Liver (tissue), 9 donors: ENCODE measurements around the gene MPZL2. TPM values are rescaled to one million over a fixed set of nuclear protein-coding genes. Genes with fewer than 3 reads are reported as not detected.

Experiments
- DNase-seq: peaks from one replicate; pipeline ENCODE4 v3.0.0-alpha.2; 2017; ENCODE audit warnings: low spot score
- H3K27ac ChIP-seq, 2 donors: one replicate each; pipeline ENCODE4 v1.7.0; 2013; ENCODE audit warnings: inconsistent platforms in 2 of 2, low read length in 2 of 2, control low read depth in 1 of 2, low read depth in 1 of 2, mild to moderate bottlenecking in 1 of 2
- H3K27me3 ChIP-seq, 4 donors: one replicate each; pipeline versions ENCODE4 v1.6.1 to v1.7.0; 2013; ENCODE audit warnings: low read length in 3 of 4, inconsistent platforms in 1 of 4, mild to moderate bottlenecking in 1 of 4, moderate library complexity in 1 of 4; ENCODE audit not compliant: control insufficient read depth in 4 of 4, insufficient read depth in 4 of 4
- H3K36me3 ChIP-seq, 4 donors: one replicate each; pipeline versions ENCODE4 v1.6.1 to v1.7.0; 2013; ENCODE audit warnings: low read length in 3 of 4, mild to moderate bottlenecking in 3 of 4, low read depth in 1 of 4, moderate library complexity in 1 of 4; ENCODE audit not compliant: control insufficient read depth in 4 of 4, insufficient read depth in 3 of 4
- H3K4me1 ChIP-seq, 4 donors: one replicate each; pipeline versions ENCODE4 v1.6.1 to v1.7.0; 2013; ENCODE audit warnings: low read length in 3 of 4, mild to moderate bottlenecking in 3 of 4, moderate library complexity in 1 of 4; ENCODE audit not compliant: control insufficient read depth in 4 of 4, insufficient read depth in 4 of 4
- H3K4me3 ChIP-seq, 3 donors: one replicate each; pipeline versions ENCODE4 v1.6.1 to v1.7.0; 2013; ENCODE audit warnings: low read length in 3 of 3, control low read depth in 1 of 3, low read depth in 1 of 3, mild to moderate bottlenecking in 1 of 3
- H3K9ac ChIP-seq, 2 donors: one replicate each; pipeline ENCODE4 v1.7.0; 2013; ENCODE audit warnings: low read length in 2 of 2, mild to moderate bottlenecking in 2 of 2, moderate library complexity in 2 of 2, control low read depth in 1 of 2, low read depth in 1 of 2
- H3K9me3 ChIP-seq, 4 donors: one replicate each; pipeline versions ENCODE4 v1.6.1 to v1.7.0; 2013; ENCODE audit warnings: low read length in 3 of 4; ENCODE audit not compliant: control insufficient read depth in 4 of 4
- ATF3 ChIP-seq: IDR thresholded peaks from 2 replicates; pipeline ENCODE4 v1.6.1; 2016; ENCODE audit warnings: antibody characterized with exemption
- EGR1 ChIP-seq, 2 donors: IDR thresholded peaks; 2 replicates each; pipeline ENCODE4 v1.6.1; 2016 to 2018; ENCODE audit warnings: antibody characterized with exemption in 2 of 2, low read depth in 2 of 2
- FOXA1 ChIP-seq: IDR thresholded peaks from 2 replicates; pipeline ENCODE4 v1.6.1; 2016; ENCODE audit warnings: antibody characterized with exemption
- FOXA2 ChIP-seq: IDR thresholded peaks from 2 replicates; pipeline ENCODE4 v1.6.1; 2016; ENCODE audit warnings: antibody characterized with exemption
- GABPA ChIP-seq, 2 donors: IDR thresholded peaks in 1 of 2; conservative IDR thresholded peaks in 1 of 2; 2 replicates each; pipeline ENCODE4 v1.6.1; 2016; ENCODE audit warnings: antibody characterized with exemption in 2 of 2, mild to moderate bottlenecking in 1 of 2, moderate library complexity in 1 of 2
- HNF4A ChIP-seq, 2 donors: conservative IDR thresholded peaks; 2 replicates each; pipeline ENCODE4 v1.6.1; 2016; ENCODE audit warnings: antibody characterized with exemption in 2 of 2, mild to moderate bottlenecking in 2 of 2
- HNF4G ChIP-seq: IDR thresholded peaks from 2 replicates; pipeline ENCODE4 v1.6.1; 2016; ENCODE audit warnings: antibody characterized with exemption
- JUND ChIP-seq, 2 donors: IDR thresholded peaks; 2 replicates each; pipeline ENCODE4 v1.6.1; 2016; ENCODE audit warnings: antibody characterized with exemption in 2 of 2
- MAX ChIP-seq: IDR thresholded peaks from 2 replicates; pipeline ENCODE4 v1.6.1; 2016; ENCODE audit warnings: antibody characterized with exemption
- NR2F2 ChIP-seq: IDR thresholded peaks from 2 replicates; pipeline ENCODE4 v1.6.1; 2016; ENCODE audit warnings: antibody characterized with exemption
- RAD21 ChIP-seq, 2 donors: IDR thresholded peaks; 2 replicates each; pipeline ENCODE4 v1.6.1; 2016; ENCODE audit warnings: antibody characterized with exemption in 2 of 2, mild to moderate bottlenecking in 2 of 2
- RXRA ChIP-seq, 2 donors: IDR thresholded peaks; 2 replicates each; pipeline ENCODE4 v1.6.1; 2017 to 2018; ENCODE audit warnings: antibody characterized with exemption in 2 of 2, mild to moderate bottlenecking in 1 of 2
- TAF1 ChIP-seq: conservative IDR thresholded peaks from 2 replicates; pipeline ENCODE4 v1.6.1; 2016; ENCODE audit warnings: antibody characterized with exemption, mild to moderate bottlenecking
- YY1 ChIP-seq: IDR thresholded peaks from 2 replicates; pipeline ENCODE4 v1.6.1; 2016; ENCODE audit warnings: antibody characterized with exemption, mild to moderate bottlenecking
- WGBS: extraction: QIAGEN DNeasy Blood & Tissue Kit; methylation state at CpG from one replicate; pipeline ENCODE4 v1.1.7; 2013; 5-methylcytosine and 5-hydroxymethylcytosine counted together
- polyA plus RNA-seq, 2 donors: library from polyadenylated mRNA; stranded (reverse) in 1 of 2; unstranded in 1 of 2; fragments of 200-250 nt in 1 of 2; fragments of >200 nt in 1 of 2; fragmentation: Nextera tagmentation in 1 of 2; extraction: Ambion mirVana in 1 of 2; gene quantifications; one replicate each; pipeline versions ENCODE4 v1.2.1 to v1.2.3, GENCODE V29; 2013 to 2015
- total RNA-seq, 2 donors: library from RNA; depleted of rRNA; stranded (reverse); fragments of >200 nt; gene quantifications; one replicate each; pipeline ENCODE4 v1.2.3, GENCODE V29; 2014
- TF ChIP-seq, protein P1 (sequence below): fragments of 150-350 bp; IDR thresholded peaks from 2 replicates; pipeline ENCODE4 v1.5.1; 2017; ENCODE audit warnings: improper control_type of control experiment, low read depth, low read length; ENCODE audit not compliant: missing input control
- TF ChIP-seq, protein P2 (sequence below): IDR thresholded peaks from 2 replicates; pipeline ENCODE4 v1.6.1; 2016; ENCODE audit warnings: antibody characterized with exemption
- donor health status: healthy.
- donor health status: healthy.
- donor health status: healthy.
- donor health status: healthy.
- donor health status: healthy.

MPZL2 gene
- total and polyA plus RNA-seq, 4 donors: 8.4 to 17.2 (median 11.9) TPM

GRCh38 chr11:118243161-118243560 is 20.9 kb downstream of the MPZL2 start:
- peaks cover 6 to 45% (median 18%) of the 10 kb centered on the region in 4 donors for H3K4me1 ChIP-seq
- DNase-seq: no peak
- H3K27me3 ChIP-seq: no peaks in the 10 kb centered on the region
- TF ChIP-seq, protein P1, sequence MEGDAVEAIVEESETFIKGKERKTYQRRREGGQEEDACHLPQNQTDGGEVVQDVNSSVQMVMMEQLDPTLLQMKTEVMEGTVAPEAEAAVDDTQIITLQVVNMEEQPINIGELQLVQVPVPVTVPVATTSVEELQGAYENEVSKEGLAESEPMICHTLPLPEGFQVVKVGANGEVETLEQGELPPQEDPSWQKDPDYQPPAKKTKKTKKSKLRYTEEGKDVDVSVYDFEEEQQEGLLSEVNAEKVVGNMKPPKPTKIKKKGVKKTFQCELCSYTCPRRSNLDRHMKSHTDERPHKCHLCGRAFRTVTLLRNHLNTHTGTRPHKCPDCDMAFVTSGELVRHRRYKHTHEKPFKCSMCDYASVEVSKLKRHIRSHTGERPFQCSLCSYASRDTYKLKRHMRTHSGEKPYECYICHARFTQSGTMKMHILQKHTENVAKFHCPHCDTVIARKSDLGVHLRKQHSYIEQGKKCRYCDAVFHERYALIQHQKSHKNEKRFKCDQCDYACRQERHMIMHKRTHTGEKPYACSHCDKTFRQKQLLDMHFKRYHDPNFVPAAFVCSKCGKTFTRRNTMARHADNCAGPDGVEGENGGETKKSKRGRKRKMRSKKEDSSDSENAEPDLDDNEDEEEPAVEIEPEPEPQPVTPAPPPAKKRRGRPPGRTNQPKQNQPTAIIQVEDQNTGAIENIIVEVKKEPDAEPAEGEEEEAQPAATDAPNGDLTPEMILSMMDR: no peak
- TF ChIP-seq FOXA1 (no peak), TAF1 (no peak), GABPA (IDR thresholded peaks at IDR 0.05 in 1 of 2, conservative IDR thresholded peaks at IDR 0.05 in 1 of 2) (no peak), EGR1 (IDR thresholded peaks at IDR 0.05; ENCODE audit: low read depth in 2 of 2) (no peak), RXRA (IDR thresholded peaks at IDR 0.05) (no peak), FOXA2 (no peak), HNF4A (conservative IDR thresholded peaks at IDR 0.05) (no peak), YY1 (no peak), RAD21 (IDR thresholded peaks at IDR 0.05) (no peak)
- TF ChIP-seq, protein P2, sequence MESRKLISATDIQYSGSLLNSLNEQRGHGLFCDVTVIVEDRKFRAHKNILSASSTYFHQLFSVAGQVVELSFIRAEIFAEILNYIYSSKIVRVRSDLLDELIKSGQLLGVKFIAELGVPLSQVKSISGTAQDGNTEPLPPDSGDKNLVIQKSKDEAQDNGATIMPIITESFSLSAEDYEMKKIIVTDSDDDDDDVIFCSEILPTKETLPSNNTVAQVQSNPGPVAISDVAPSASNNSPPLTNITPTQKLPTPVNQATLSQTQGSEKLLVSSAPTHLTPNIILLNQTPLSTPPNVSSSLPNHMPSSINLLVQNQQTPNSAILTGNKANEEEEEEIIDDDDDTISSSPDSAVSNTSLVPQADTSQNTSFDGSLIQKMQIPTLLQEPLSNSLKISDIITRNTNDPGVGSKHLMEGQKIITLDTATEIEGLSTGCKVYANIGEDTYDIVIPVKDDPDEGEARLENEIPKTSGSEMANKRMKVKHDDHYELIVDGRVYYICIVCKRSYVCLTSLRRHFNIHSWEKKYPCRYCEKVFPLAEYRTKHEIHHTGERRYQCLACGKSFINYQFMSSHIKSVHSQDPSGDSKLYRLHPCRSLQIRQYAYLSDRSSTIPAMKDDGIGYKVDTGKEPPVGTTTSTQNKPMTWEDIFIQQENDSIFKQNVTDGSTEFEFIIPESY: no peak
- 80% methylated on average over 8 of the region's 8 CpGs for WGBS
- H3K27ac ChIP-seq: no peak overlapping the region
- H3K9me3 ChIP-seq: no peaks in the 10 kb centered on the region
- no peaks in the 10 kb centered on the region for H3K36me3 ChIP-seq
- H3K4me3 ChIP-seq: no peak overlapping the region
- H3K9ac ChIP-seq: no peak overlapping the region

DNA sequence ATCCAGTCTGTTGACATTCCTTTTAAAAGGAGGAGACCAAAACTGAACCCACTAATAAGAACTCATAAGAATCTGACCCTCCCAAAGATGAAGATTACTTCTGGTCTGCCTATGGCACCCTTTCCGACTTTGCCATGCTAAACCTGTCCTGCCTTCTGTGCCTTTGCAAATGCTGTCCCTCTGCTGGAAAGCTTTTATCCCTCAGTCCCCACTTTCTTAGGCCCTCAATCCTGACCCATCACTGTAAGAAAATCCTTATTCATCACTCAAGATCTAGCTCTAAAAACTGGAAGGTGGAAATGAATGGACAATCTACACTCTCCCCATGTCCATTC is 22.4 kb downstream of the MPZL2 start:
- Histone ChIP-seq H3K4me3 (no peak overlapping the region), H3K9ac (no peak overlapping the region), H3K9me3 (no peaks in the 10 kb centered on the region), H3K36me3 (no peaks in the 10 kb centered on the region), H3K27me3 (no peaks in the 10 kb centered on the region), H3K27ac (peak overlapping the region in 1 of 2 donors; percentile 24), H3K4me1 (peaks cover 3 to 35% (median 15%) of the 10 kb centered on the region in 4 donors)
- no peak for DNase-seq
- 86% methylated on average over 1 of the region's 1 CpG for WGBS
- peak in 1 of 2 donors; percentile 8 for TF ChIP-seq JUND (IDR thresholded peaks at IDR 0.05)
- TF ChIP-seq HNF4G: no peak

DNA sequence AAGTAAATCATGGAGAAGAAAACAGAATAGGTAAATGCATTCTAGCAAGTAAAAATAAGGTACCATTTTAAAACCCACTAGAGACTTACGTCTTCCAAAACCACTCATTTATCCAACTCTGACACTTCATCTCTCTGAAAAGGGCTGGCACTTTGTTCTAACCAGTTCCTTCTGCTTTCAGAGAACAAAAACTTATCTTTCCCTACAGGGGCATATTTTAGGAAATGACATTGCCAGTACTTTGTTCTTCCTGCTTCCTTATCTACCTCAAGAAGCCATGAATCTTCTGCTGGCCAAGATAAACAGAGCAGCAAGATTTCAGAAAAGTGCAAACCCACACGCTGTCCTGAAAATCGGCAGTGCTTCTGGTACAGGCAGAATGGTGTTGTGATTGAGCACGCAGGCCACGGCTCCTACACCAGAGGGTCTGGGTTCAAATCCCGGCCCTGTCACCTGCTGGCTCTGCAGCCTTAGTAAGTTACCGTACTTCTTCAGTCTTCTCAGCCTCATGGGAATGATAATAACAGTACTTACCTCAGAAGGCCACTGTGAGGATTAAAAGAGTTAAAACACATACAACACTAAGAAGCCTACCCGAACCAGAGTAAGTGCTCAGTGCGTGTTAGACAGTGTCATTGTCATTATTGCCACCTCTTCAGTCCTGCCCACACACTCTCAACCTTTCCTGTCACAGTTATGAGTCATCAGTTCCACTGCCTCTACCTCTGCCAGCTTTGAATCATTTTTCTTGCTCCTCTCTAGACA is 22.9 kb downstream of the MPZL2 start:
- Histone ChIP-seq H3K4me3 (no peak overlapping the region), H3K9ac (no peak overlapping the region), H3K27ac (peak overlapping the region; percentile 21 to 26), H3K27me3 (no peaks in the 10 kb centered on the region), H3K4me1 (peaks cover 3 to 33% (median 15%) of the 10 kb centered on the region in 4 donors), H3K9me3 (no peaks in the 10 kb centered on the region), H3K36me3 (no peaks in the 10 kb centered on the region)
- no peak for DNase-seq
- WGBS: 57% methylated on average over 9 of the region's 9 CpGs
- TF ChIP-seq HNF4A (conservative IDR thresholded peaks at IDR 0.05) (peak in 1 of 2 donors; percentile 66), EGR1 (IDR thresholded peaks at IDR 0.05; ENCODE audit: low read depth in 2 of 2) (peak in 1 of 2 donors; percentile 95), FOXA2 (peak; percentile 42), JUND (IDR thresholded peaks at IDR 0.05) (peak; percentile 97 to 100), NR2F2 (no peak), RAD21 (IDR thresholded peaks at IDR 0.05) (peak; percentile 10 to 26), ATF3 (peak; percentile 82), GABPA (IDR thresholded peaks at IDR 0.05 in 1 of 2, conservative IDR thresholded peaks at IDR 0.05 in 1 of 2) (no peak), FOXA1 (peak; percentile 53), MAX (peak; percentile 6), HNF4G (no peak)
- TF ChIP-seq, protein P1: no peak
- TF ChIP-seq, protein P2: no peak
